GM12892 (cell line): ENCODE measurements around the gene NTRK3.

Experiments used
- POLR2A ChIP-seq: IDR thresholded peaks from 2 replicates; pipeline ENCODE4 v1.6.1; 2011; ENCODE audit warnings: low read depth, low read length, control low read depth
- POLR2AphosphoS5 ChIP-seq: IDR thresholded peaks from 2 replicates; pipeline ENCODE4 v1.6.1; 2011; ENCODE audit warnings: low read depth, low read length, control low read depth
- TAF1 ChIP-seq: IDR thresholded peaks from 2 replicates; pipeline ENCODE4 v1.6.1; 2011; ENCODE audit warnings: low read depth, mild to moderate bottlenecking, control low read depth, low read length, borderline replicate concordance

- TF ChIP-seq POLR2AphosphoS5 (no peak), TAF1 (no peak), POLR2A (no peak)
These were observed 22.6 kb downstream of the NTRK3 start for GRCh38 chr15:88233921-88234320.
